Measurements from ENCODE around the gene RBBP6.

- TF ChIP-seq CTCF (IDR thresholded peaks at IDR 0.05) (no peak), EP300 (IDR thresholded peaks at IDR 0.05) (no peak)
Observed at GRCh38 chr16:24538756-24539294, 541 bp upstream of the RBBP6 start.

Data from suprapubic skin (tissue), 3 donors.